Uterus (tissue), 4 donors: ENCODE data around the gene LRRC4B. TPM values are rescaled to one million over a fixed set of nuclear protein-coding genes. Genes with fewer than 3 reads are reported as not detected.

Experiments used
- DNase-seq, 2 donors: peaks; one replicate each; pipeline ENCODE4 v3.0.0-alpha.2; 2019 to 2020
- H3K27ac ChIP-seq, 2 donors: fragments of 200-600 bp; sonication (generic); 1 replicate in 1 of 2; 2 replicates in 1 of 2; pipeline ENCODE4 v1.5.1; 2016 to 2018
- H3K27me3 ChIP-seq, 2 donors: fragments of 200-600 bp; sonication (generic); one replicate each; pipeline ENCODE4 v1.5.1; 2018 to 2019; ENCODE audit warnings: control low read depth in 1 of 2
- H3K36me3 ChIP-seq, 2 donors: fragments of 200-600 bp; sonication (generic); one replicate each; pipeline ENCODE4 v1.5.1; 2019; ENCODE audit warnings: control low read depth in 1 of 2
- H3K4me1 ChIP-seq, 2 donors: fragments of 200-600 bp; sonication (generic); one replicate each; pipeline ENCODE4 v1.5.1; 2018 to 2019; ENCODE audit warnings: control low read depth in 1 of 2
- H3K4me3 ChIP-seq, 2 donors: fragments of 200-600 bp; sonication (generic); 1 replicate in 1 of 2; 2 replicates in 1 of 2; pipeline ENCODE4 v1.5.1; 2018 to 2019; ENCODE audit warnings: mild to moderate bottlenecking in 1 of 2
- H3K9me3 ChIP-seq, 2 donors: fragments of 200-600 bp; sonication (generic); one replicate each; pipeline ENCODE4 v1.5.1; 2019; ENCODE audit warnings: control low read depth in 1 of 2
- POLR2A ChIP-seq, 2 donors: fragments of 450-650 bp; IDR thresholded peaks; one replicate each; pipeline ENCODE4 v1.6.1; 2016; ENCODE audit warnings: antibody characterized with exemption in 2 of 2, mild to moderate bottlenecking in 1 of 2, moderate library complexity in 1 of 2
- intact Hi-C: fragments of 100-400 bp; cut with DNase I; formaldehyde crosslinking; loops from one replicate; pipeline ENCODE4 v1.15.1; 2023; ENCODE audit warnings: low total_unique reads
- total RNA-seq, 4 donors: library from RNA; depleted of rRNA in 3 of 4; stranded (reverse); fragments of >200 nt in 3 of 4; gene quantifications; one replicate each; pipeline versions ENCODE4 v1.1.0 to v1.2.4, GENCODE V29; 2014 to 2023
- TF ChIP-seq, protein P1 (sequence below), 4 experiments: fragments of 200-600 bp in 2 of 4; fragments of 450-650 bp in 2 of 4; sonication (generic) in 2 of 4; IDR thresholded peaks; one replicate each; pipeline ENCODE4 v1.5.1; 2016 to 2019; ENCODE audit warnings: antibody characterized with exemption in 4 of 4, mild to moderate bottlenecking in 2 of 4, moderate library complexity in 1 of 4
- donor health status: DM: yes; HTN: yes; CAD: no.

LRRC4B gene
- total RNA-seq, 4 donors from 2014 or later, result 2.4 to 38.0 (median 13.2) TPM

DNA sequence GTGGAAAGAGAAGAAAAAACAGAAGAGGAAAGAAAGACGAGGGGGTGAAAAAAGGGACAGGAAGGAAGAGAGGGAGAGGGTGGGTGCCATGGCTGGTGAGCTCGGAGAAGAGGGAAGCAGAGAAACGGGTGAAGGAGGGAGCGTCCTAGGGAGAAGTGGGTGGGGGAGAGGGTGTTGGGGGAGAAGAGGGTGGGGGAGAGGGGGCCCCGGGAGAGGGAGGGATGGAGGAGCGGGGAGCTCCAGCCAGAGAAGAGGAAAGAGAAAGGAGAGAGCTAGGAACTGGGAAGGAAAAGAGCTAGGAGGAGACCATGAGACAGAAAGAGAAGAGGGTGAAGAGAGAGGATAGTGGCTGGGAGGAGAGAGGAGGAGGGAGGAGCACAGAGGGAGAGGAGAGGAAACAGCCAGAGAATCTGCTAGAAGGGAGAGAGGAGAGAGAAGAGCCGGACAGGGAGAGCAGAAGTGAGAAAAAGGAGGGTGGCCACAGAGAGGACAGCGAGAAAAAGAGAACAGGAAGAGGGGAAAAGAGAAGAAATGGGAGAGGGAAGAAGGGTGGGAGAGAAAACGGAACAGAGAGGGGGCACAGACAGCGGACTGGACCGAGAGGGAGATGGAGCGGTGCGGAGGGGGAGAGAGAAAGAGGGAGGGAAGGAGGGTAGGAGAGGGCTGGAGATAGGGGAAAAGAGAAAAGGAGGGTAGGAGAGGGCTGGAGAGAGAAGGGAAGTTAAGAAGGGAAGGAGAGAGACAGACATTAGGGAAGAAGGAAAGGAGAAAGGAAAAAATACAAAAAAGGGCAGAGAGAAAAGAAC lies 79.6 kb downstream of the LRRC4B start:
- TF ChIP-seq, protein P1, sequence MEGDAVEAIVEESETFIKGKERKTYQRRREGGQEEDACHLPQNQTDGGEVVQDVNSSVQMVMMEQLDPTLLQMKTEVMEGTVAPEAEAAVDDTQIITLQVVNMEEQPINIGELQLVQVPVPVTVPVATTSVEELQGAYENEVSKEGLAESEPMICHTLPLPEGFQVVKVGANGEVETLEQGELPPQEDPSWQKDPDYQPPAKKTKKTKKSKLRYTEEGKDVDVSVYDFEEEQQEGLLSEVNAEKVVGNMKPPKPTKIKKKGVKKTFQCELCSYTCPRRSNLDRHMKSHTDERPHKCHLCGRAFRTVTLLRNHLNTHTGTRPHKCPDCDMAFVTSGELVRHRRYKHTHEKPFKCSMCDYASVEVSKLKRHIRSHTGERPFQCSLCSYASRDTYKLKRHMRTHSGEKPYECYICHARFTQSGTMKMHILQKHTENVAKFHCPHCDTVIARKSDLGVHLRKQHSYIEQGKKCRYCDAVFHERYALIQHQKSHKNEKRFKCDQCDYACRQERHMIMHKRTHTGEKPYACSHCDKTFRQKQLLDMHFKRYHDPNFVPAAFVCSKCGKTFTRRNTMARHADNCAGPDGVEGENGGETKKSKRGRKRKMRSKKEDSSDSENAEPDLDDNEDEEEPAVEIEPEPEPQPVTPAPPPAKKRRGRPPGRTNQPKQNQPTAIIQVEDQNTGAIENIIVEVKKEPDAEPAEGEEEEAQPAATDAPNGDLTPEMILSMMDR (IDR thresholded peaks at IDR 0.05), result no peak
- TF ChIP-seq POLR2A (IDR thresholded peaks at IDR 0.05), result no peak
- H3K36me3 ChIP-seq, result no peaks in the 10 kb centered on the region
- H3K27ac ChIP-seq, result no peak overlapping the region
- DNase-seq, result no peak
- intact Hi-C loops, result no loop called here
- H3K27me3 ChIP-seq, result peaks cover 0 to 21% of the 10 kb centered on the region in 2 donors
- no peaks in the 10 kb centered on the region for H3K4me1 ChIP-seq
- H3K4me3 ChIP-seq, result no peak overlapping the region
- H3K9me3 ChIP-seq, result no peaks in the 10 kb centered on the region

GRCh38 chr19:50486823-50487515 lies 81.3 kb downstream of the LRRC4B start:
- DNase-seq, result no peak
- intact Hi-C loops, result no loop called here
- Histone ChIP-seq H3K9me3 (no peaks in the 10 kb centered on the region), H3K4me3 (no peak overlapping the region), H3K36me3 (no peaks in the 10 kb centered on the region), H3K27me3 (peaks cover 0 to 21% of the 10 kb centered on the region in 2 donors), H3K27ac (no peak overlapping the region), H3K4me1 (no peaks in the 10 kb centered on the region)
- TF ChIP-seq, protein P1 (IDR thresholded peaks at IDR 0.05), result no peak
- TF ChIP-seq POLR2A (IDR thresholded peaks at IDR 0.05), result no peak

DNA sequence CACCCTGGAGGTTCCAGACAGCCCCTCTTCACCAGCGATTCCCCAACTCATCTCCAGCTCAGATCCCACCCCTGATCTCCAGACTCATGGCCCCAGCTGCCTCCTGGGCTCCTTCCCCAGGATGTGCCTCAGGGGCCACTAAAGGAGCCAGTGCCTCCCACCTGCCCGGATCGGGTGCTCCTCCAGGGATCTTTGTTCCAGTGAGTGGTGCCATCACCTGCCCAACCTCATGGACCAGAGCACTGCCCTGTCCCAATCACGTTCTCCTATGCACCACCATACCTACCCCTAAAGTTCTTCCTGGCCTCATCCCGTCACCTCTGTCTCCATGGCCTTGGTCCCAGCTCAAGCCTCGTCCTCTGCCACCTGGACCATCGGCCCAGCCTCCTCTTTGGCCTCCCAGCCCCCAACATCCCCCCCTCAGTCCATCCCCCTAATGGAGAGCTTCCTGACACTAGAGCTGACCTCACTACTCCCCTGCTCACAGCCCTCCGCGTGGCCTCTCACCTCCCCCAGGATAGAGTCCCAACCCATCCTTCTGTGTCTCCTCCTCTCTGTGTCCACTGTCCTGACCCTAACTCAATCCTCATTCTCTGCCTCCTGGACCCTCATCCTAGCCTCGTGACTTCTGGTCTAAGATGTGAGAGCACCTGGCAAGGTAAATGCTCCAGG lies 82.8 kb downstream of the LRRC4B start:
- no peaks in the 10 kb centered on the region for H3K36me3 ChIP-seq
- no peaks in the 10 kb centered on the region for H3K9me3 ChIP-seq
- H3K4me3 ChIP-seq, result no peak overlapping the region
- H3K4me1 ChIP-seq, result no peaks in the 10 kb centered on the region
- peaks cover 0 to 21% of the 10 kb centered on the region in 2 donors for H3K27me3 ChIP-seq
- no peak for TF ChIP-seq POLR2A (IDR thresholded peaks at IDR 0.05)
- TF ChIP-seq, protein P1 (IDR thresholded peaks at IDR 0.05), result no peak
- DNase-seq, result no peak
- intact Hi-C loops, result no loop called here
- no peak overlapping the region for H3K27ac ChIP-seq

DNA sequence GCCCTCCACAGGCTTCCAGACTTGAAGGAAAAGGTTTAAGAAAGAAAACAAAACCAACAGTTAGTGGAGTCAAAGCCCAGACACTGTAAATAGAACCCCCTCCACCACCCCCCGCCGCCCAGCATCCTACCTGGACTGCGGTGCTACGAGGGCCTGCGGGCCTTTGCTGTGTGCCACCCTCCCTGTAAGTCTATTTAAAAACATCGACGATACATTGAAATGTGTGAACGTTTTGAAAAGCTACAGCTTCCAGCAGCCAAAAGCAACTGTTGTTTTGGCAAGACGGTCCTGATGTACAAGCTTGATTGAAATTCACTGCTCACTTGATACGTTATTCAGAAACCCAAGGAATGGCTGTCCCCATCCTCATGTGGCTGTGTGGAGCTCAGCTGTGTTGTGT lies 85.3 kb downstream of the LRRC4B start:
- no peak overlapping the region for H3K4me3 ChIP-seq
- DNase-seq, result no peak
- no peak for TF ChIP-seq POLR2A (IDR thresholded peaks at IDR 0.05)
- TF ChIP-seq, protein P1 (IDR thresholded peaks at IDR 0.05), result no peak
- no peaks in the 10 kb centered on the region for H3K9me3 ChIP-seq
- intact Hi-C loops, result no loop called here
- H3K27ac ChIP-seq, result no peak overlapping the region
- no peaks in the 10 kb centered on the region for H3K36me3 ChIP-seq
- H3K4me1 ChIP-seq, result no peaks in the 10 kb centered on the region
- H3K27me3 ChIP-seq, result peaks cover 0 to 9% of the 10 kb centered on the region in 2 donors
